ENCODE data around the gene AMH. TPM values are rescaled to one million over a fixed set of nuclear protein-coding genes. Genes with fewer than 3 reads are reported as not detected.

AMH gene
- polyA plus RNA-seq, 1 experiment: 0.66 TPM

DNA sequence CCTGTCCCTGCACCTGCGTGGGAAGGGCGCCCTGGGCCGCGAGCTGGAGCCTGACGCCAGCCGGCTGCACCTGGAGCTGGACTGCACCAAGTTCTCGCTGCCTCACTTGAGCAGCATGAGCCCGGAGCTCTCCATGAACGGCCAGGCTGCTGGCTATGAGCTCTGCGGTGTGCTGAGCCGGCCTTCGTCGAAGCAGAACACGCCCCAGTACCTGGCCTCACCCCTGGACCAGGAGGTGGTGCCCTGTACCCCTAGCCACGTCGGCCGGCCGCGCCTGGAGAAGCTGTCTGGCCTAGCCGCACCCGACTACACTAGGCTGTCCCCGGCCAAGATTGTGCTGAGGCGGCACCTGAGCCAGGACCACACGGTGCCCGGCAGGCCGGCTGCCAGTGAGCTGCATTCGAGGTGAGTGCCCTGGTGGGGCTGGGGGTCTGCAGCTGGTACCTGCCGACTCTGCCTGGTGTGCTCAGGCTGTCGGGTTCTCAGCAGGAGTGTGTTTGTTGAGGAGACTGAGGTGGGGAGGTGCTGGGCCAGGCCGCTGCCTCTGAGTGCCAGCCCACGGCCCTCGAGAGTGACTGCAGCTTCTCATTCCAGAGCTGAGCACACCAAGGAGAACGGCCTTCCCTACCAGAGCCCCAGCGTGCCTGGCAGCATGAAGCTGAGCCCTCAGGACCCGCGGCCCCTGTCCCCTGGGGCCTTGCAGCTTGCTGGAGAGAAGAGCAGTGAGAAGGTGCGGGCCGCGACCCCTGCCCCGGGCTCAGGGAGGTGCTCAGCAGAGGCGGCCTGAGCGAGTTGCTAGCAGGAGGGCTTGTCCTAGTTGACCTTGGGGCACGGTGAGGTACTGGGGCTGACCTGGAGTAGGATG, 32.5 kb upstream of the AMH start:
- CTCF ChIA-PET: interaction anchor here (1.3 kb wide), 1 partner anchor 8 kb away, joined by 5 read pairs; no protein-coding TSS in a partner anchor
- POLR2A ChIA-PET: no interaction called here
- no peaks in the 10 kb centered on the region for H3K27me3 ChIP-seq (ENCODE audit: control insufficient read depth, insufficient read depth, low read length)
- no peak for DNase-seq (ENCODE audit: low read depth)
- TF ChIP-seq CTCF (IDR thresholded peaks at IDR 0.05; ENCODE audit: insufficient read depth, low read depth, low read length): no peak
- H3K36me3 ChIP-seq (ENCODE audit: control insufficient read depth, insufficient read depth, low read length): peaks cover 63% of the 10 kb centered on the region
- no peak overlapping the region for H3K4me3 ChIP-seq (ENCODE audit: low read depth, low read length)

- H3K4me3 ChIP-seq (ENCODE audit: low read depth, low read length): no peak overlapping the region
- POLR2A ChIA-PET: no interaction called here
- H3K36me3 ChIP-seq (ENCODE audit: control insufficient read depth, insufficient read depth, low read length): peaks cover 65% of the 10 kb centered on the region
- H3K27me3 ChIP-seq (ENCODE audit: control insufficient read depth, insufficient read depth, low read length): no peaks in the 10 kb centered on the region
- CTCF ChIA-PET: interaction anchor here (1.3 kb wide), 1 partner anchor 9 kb away, joined by 5 read pairs; no protein-coding TSS in a partner anchor
- no peak for DNase-seq (ENCODE audit: low read depth)
- no peak for TF ChIP-seq CTCF (IDR thresholded peaks at IDR 0.05; ENCODE audit: insufficient read depth, low read depth, low read length)
Measured at GRCh38 chr19:2217591-2217990, 31.5 kb upstream of the AMH start.

DNA sequence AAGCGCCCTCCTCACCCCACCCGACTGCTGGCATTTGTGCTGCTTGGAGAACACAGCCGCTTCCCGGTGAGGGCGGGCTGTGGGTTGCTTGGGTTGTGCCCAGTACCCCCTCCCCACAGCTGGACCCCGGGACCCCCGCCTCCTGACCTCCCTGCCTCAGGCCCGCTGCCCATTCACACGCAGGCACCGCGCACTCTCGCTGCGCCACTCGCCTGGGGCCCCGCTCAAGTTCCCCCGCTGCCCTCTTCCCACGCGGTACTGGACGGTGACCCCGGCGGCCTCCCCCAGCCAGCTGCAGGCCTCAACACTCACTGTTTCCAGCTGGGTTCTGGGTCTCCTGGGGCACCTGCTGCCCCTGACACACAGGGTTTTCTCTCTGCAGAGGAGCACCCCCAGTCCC, 29.4 kb upstream of the AMH start:
- H3K27me3 ChIP-seq (ENCODE audit: control insufficient read depth, insufficient read depth, low read length): no peaks in the 10 kb centered on the region
- no peak for DNase-seq (ENCODE audit: low read depth)
- CTCF ChIA-PET: no interaction called here
- no peak for TF ChIP-seq CTCF (IDR thresholded peaks at IDR 0.05; ENCODE audit: insufficient read depth, low read depth, low read length)
- no peak overlapping the region for H3K4me3 ChIP-seq (ENCODE audit: low read depth, low read length)
- H3K36me3 ChIP-seq (ENCODE audit: control insufficient read depth, insufficient read depth, low read length): peaks cover 53% of the 10 kb centered on the region
- POLR2A ChIA-PET: no interaction called here

DNA sequence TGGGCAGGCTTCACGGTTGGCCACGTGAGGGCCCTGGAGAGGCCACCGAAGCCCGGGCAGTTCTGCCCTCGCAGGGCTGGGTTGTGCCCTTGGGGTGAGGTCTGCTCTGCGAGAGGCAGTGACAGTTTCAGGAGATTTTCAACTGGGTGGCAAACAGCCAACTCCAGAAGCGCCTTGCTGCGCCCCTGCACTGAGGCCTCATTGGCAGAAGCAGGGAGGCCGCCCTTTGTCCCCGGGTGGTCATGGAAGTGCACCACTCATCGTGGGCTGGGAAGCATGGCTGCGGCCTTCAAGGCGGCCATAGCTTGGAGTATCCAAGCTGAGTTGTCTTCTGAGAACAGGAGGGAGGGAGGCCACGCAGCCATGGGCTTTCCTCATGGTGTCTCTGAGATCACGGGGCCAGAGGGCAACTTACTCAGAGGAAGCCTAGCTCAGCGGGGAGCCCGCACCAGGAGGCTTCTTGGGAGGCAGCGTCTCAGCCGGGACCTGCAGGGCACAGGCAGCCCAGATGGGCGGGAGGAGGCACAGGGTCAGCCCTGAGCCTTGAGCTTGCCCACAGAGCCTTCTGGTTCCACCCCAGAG, 27.8 kb upstream of the AMH start:
- TF ChIP-seq CTCF (IDR thresholded peaks at IDR 0.05; ENCODE audit: insufficient read depth, low read depth, low read length): no peak
- ChIA-PET POLR2A (no interaction called here), CTCF (interaction anchor here (1.4 to 2.1 kb wide), 2 partner anchors 14 to 66 kb away, joined by 3 to 9 read pairs; partner anchors contain the start of gene PLEKHJ1)
- Histone ChIP-seq H3K36me3 (ENCODE audit: control insufficient read depth, insufficient read depth, low read length) (peaks cover 56% of the 10 kb centered on the region), H3K4me3 (ENCODE audit: low read depth, low read length) (no peak overlapping the region), H3K27me3 (ENCODE audit: control insufficient read depth, insufficient read depth, low read length) (no peaks in the 10 kb centered on the region)
- DNase-seq (ENCODE audit: low read depth): no peak

DNA sequence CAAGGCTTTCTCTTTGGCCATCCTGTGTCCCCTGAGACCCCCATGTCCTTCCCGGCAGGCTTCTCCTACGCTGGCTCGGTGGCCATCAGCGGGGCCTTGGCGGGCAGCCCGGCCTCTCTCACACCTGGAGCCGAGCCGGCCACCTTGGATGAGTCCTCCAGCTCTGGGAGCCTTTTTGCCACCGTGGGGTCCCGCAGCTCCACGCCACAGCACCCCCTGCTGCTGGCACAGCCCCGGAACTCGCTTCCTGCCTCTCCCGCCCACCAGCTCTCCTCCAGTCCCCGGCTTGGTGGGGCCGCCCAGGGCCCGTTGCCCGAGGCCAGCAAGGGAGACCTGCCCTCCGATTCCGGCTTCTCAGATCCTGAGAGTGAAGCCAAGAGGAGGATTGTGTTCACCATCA, 27.2 kb upstream of the AMH start:
- peak; percentile 28 for TF ChIP-seq CTCF (IDR thresholded peaks at IDR 0.05; ENCODE audit: insufficient read depth, low read depth, low read length)
- Histone ChIP-seq H3K36me3 (ENCODE audit: control insufficient read depth, insufficient read depth, low read length) (peaks cover 54% of the 10 kb centered on the region), H3K4me3 (ENCODE audit: low read depth, low read length) (no peak overlapping the region), H3K27me3 (ENCODE audit: control insufficient read depth, insufficient read depth, low read length) (no peaks in the 10 kb centered on the region)
- ChIA-PET POLR2A (no interaction called here), CTCF (interaction anchor here (1.4 to 2.1 kb wide), 2 partner anchors 14 to 66 kb away, joined by 3 to 9 read pairs; partner anchors contain the start of gene PLEKHJ1)
- no peak for DNase-seq (ENCODE audit: low read depth)

Data from BJ (cell line).